Measurements from ENCODE around the gene SFT2D2.

Gene SFT2D2

DNA sequence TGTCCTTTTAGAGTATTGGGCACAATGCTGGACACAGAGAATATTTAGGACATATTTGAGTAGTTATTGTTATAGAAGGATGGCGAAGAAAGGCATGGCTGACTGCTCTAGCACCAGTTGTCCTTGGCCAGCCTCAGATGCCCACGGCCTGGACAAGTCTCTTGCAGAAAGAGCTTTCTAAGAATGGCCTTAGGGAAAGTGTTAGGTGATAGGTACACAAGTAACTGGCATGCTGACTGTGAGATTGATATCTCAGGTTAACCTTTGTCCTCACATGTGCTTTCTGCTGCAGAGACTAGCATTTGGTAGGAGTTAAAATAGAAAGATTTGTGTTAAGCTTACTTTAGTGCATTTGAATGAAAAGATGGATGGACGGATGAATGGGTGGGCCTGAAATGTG, 10.1 kb downstream of the SFT2D2 start:
- Histone ChIP-seq H3K36me3 (ENCODE audit: insufficient read depth, insufficient read length, low read length) (peaks cover 88% of the 10 kb centered on the region), H3K9ac (ENCODE audit: insufficient read length, low read depth) (no peak overlapping the region), H3K4me3 (ENCODE audit: insufficient read length, low read depth) (no peak overlapping the region), H3K27me3 (ENCODE audit: insufficient read depth, insufficient read length) (no peaks in the 10 kb centered on the region), H3K4me1 (ENCODE audit: insufficient read depth, insufficient read length) (no peaks in the 10 kb centered on the region), H3K9me3 (ENCODE audit: insufficient read depth, low read length) (no peaks in the 10 kb centered on the region)
- DNase-seq (ENCODE audit: low read depth, low spot score): no peak
- TF ChIP-seq ZNF274 (IDR thresholded peaks at IDR 0.05; ENCODE audit: low read depth, low read length): no peak
- no peak for TF ChIP-seq YY1 (IDR thresholded peaks at IDR 0.05; ENCODE audit: insufficient read depth, insufficient read length)
- TF ChIP-seq SUZ12 (IDR thresholded peaks at IDR 0.05; ENCODE audit: extremely low read depth, insufficient read depth, insufficient read length): no peak

DNA sequence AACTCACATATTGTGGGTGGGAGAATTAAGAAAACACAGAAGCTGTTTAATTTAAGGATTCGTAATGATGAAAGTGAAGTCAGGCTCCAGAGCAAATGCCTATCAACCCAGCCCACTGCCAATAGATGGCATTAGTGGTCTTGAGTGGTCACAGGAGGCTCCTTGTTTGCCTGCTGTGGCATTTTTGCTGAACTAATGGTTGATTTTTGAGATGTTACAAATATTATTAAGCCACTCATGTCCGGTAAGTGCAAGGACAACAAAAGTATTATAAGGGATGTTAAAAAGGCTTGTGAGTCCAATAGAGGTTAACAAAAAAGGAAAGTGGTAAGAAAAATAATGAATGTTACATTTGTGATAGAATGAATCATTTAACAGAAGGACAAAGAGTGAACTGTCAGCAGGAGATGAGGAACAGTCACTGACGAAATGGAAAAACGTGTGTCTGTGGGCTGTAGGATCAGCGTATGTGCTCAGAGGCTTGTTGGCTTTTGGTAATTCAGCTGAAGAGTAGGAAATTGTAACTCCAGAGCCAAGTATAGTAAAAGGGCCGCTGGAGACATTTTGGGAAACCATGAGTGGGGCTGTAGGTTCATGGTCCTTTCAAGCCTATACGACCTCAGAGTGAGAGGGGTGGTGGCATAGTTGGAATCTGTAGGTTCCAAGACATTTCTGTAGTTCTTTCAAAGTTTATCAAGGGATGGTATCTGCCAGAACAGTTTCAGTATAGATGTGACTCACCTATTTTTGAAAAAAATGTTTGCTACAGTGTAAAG, 11.2 kb downstream of the SFT2D2 start:
- Histone ChIP-seq H3K4me1 (ENCODE audit: insufficient read depth, insufficient read length) (no peaks in the 10 kb centered on the region), H3K27me3 (ENCODE audit: insufficient read depth, insufficient read length) (no peaks in the 10 kb centered on the region), H3K9me3 (ENCODE audit: insufficient read depth, low read length) (no peaks in the 10 kb centered on the region), H3K4me3 (ENCODE audit: insufficient read length, low read depth) (no peak overlapping the region), H3K9ac (ENCODE audit: insufficient read length, low read depth) (no peak overlapping the region), H3K36me3 (ENCODE audit: insufficient read depth, insufficient read length, low read length) (peaks cover 86% of the 10 kb centered on the region)
- DNase-seq (ENCODE audit: low read depth, low spot score): no peak
- TF ChIP-seq YY1 (IDR thresholded peaks at IDR 0.05; ENCODE audit: insufficient read depth, insufficient read length) (no peak), SUZ12 (IDR thresholded peaks at IDR 0.05; ENCODE audit: extremely low read depth, insufficient read depth, insufficient read length) (no peak), ZNF274 (IDR thresholded peaks at IDR 0.05; ENCODE audit: low read depth, low read length) (no peak)

GRCh38 chr1:168243198-168243597, 17.4 kb downstream of the SFT2D2 start:
- no peaks in the 10 kb centered on the region for H3K9me3 ChIP-seq (ENCODE audit: insufficient read depth, low read length)
- H3K36me3 ChIP-seq (ENCODE audit: insufficient read depth, insufficient read length, low read length): peaks cover 76% of the 10 kb centered on the region
- no peak for DNase-seq (ENCODE audit: low read depth, low spot score)
- H3K9ac ChIP-seq (ENCODE audit: insufficient read length, low read depth): no peak overlapping the region
- no peak for TF ChIP-seq ZNF274 (IDR thresholded peaks at IDR 0.05; ENCODE audit: low read depth, low read length)
- TF ChIP-seq SUZ12 (IDR thresholded peaks at IDR 0.05; ENCODE audit: extremely low read depth, insufficient read depth, insufficient read length): no peak
- no peak for TF ChIP-seq YY1 (IDR thresholded peaks at IDR 0.05; ENCODE audit: insufficient read depth, insufficient read length)
- H3K4me3 ChIP-seq (ENCODE audit: insufficient read length, low read depth): no peak overlapping the region
- no peaks in the 10 kb centered on the region for H3K27me3 ChIP-seq (ENCODE audit: insufficient read depth, insufficient read length)
- no peaks in the 10 kb centered on the region for H3K4me1 ChIP-seq (ENCODE audit: insufficient read depth, insufficient read length)

DNA sequence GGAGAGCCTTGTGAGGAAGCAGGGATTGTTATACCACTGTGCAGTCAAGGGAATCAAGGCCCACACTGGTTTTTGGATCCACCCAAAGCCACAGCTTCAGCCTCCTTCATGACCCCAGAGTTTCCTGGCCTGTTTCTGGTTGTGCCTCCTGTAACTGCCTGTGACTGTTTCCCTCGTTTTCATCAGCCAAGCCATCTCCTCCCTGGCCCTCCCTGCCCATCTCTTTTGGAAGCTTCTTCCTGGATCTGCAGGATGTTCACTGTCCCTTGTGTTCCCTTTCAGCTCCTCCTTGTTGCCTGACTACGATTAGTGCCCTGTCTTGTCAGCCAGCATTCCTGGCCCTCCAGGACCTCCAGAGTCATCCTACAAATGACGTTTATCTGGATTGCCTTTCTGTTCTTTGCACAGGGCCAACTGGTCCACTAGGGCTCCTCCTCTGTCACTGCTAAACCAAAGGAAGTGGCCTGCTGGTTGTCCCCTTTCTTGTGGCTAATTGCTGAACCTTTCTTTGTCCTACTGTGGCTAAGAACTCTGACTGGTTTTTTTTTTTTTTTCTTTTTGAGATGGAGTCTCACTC, 17.9 kb downstream of the SFT2D2 start:
- no peaks in the 10 kb centered on the region for H3K4me1 ChIP-seq (ENCODE audit: insufficient read depth, insufficient read length)
- no peak overlapping the region for H3K4me3 ChIP-seq (ENCODE audit: insufficient read length, low read depth)
- no peak overlapping the region for H3K9ac ChIP-seq (ENCODE audit: insufficient read length, low read depth)
- H3K36me3 ChIP-seq (ENCODE audit: insufficient read depth, insufficient read length, low read length): peaks cover 72% of the 10 kb centered on the region
- H3K27me3 ChIP-seq (ENCODE audit: insufficient read depth, insufficient read length): no peaks in the 10 kb centered on the region
- H3K9me3 ChIP-seq (ENCODE audit: insufficient read depth, low read length): no peaks in the 10 kb centered on the region
- no peak for DNase-seq (ENCODE audit: low read depth, low spot score)
- TF ChIP-seq ZNF274 (IDR thresholded peaks at IDR 0.05; ENCODE audit: low read depth, low read length) (no peak), SUZ12 (IDR thresholded peaks at IDR 0.05; ENCODE audit: extremely low read depth, insufficient read depth, insufficient read length) (no peak), YY1 (IDR thresholded peaks at IDR 0.05; ENCODE audit: insufficient read depth, insufficient read length) (no peak)

DNA sequence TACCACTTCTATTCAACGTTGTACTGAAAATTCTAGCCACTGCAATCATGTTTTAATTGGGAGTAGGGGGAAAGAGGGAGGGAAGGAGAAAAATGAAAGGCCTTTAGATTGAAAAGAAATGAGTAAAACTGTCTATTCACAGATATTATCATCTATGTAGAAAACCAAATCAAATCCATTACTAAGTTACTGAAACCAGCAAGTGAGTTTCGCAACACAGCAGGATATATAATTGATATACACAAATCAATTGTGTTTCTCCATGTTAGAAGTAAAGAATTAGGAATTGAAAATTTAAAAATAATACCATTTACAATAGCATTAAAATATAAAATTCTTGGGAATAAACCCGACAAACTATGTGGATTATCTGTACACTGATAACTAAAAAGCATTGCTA, 19.2 kb downstream of the SFT2D2 start:
- no peak for TF ChIP-seq SUZ12 (IDR thresholded peaks at IDR 0.05; ENCODE audit: extremely low read depth, insufficient read depth, insufficient read length)
- no peak for TF ChIP-seq ZNF274 (IDR thresholded peaks at IDR 0.05; ENCODE audit: low read depth, low read length)
- no peak for TF ChIP-seq YY1 (IDR thresholded peaks at IDR 0.05; ENCODE audit: insufficient read depth, insufficient read length)
- no peak overlapping the region for H3K4me3 ChIP-seq (ENCODE audit: insufficient read length, low read depth)
- H3K27me3 ChIP-seq (ENCODE audit: insufficient read depth, insufficient read length): no peaks in the 10 kb centered on the region
- peaks cover 70% of the 10 kb centered on the region for H3K36me3 ChIP-seq (ENCODE audit: insufficient read depth, insufficient read length, low read length)
- H3K9me3 ChIP-seq (ENCODE audit: insufficient read depth, low read length): no peaks in the 10 kb centered on the region
- no peak for DNase-seq (ENCODE audit: low read depth, low spot score)
- no peaks in the 10 kb centered on the region for H3K4me1 ChIP-seq (ENCODE audit: insufficient read depth, insufficient read length)
- no peak overlapping the region for H3K9ac ChIP-seq (ENCODE audit: insufficient read length, low read depth)

- DNase-seq (ENCODE audit: low read depth, low spot score): no peak
- H3K4me3 ChIP-seq (ENCODE audit: insufficient read length, low read depth): no peak overlapping the region
- TF ChIP-seq SUZ12 (IDR thresholded peaks at IDR 0.05; ENCODE audit: extremely low read depth, insufficient read depth, insufficient read length): no peak
- no peak for TF ChIP-seq ZNF274 (IDR thresholded peaks at IDR 0.05; ENCODE audit: low read depth, low read length)
- no peak for TF ChIP-seq YY1 (IDR thresholded peaks at IDR 0.05; ENCODE audit: insufficient read depth, insufficient read length)
- no peak overlapping the region for H3K9ac ChIP-seq (ENCODE audit: insufficient read length, low read depth)
- peaks cover 65% of the 10 kb centered on the region for H3K36me3 ChIP-seq (ENCODE audit: insufficient read depth, insufficient read length, low read length)
- no peaks in the 10 kb centered on the region for H3K4me1 ChIP-seq (ENCODE audit: insufficient read depth, insufficient read length)
- H3K27me3 ChIP-seq (ENCODE audit: insufficient read depth, insufficient read length): no peaks in the 10 kb centered on the region
- H3K9me3 ChIP-seq (ENCODE audit: insufficient read depth, low read length): no peaks in the 10 kb centered on the region
These were observed 20.7 kb downstream of the SFT2D2 start for GRCh38 chr1:168246506-168246905.

- Histone ChIP-seq H3K9me3 (ENCODE audit: insufficient read depth, low read length) (peaks cover 26% of the 10 kb centered on the region), H3K36me3 (ENCODE audit: insufficient read depth, insufficient read length, low read length) (peaks cover 22% of the 10 kb centered on the region), H3K4me3 (ENCODE audit: insufficient read length, low read depth) (no peak overlapping the region), H3K4me1 (ENCODE audit: insufficient read depth, insufficient read length) (no peaks in the 10 kb centered on the region), H3K27me3 (ENCODE audit: insufficient read depth, insufficient read length) (no peaks in the 10 kb centered on the region), H3K9ac (ENCODE audit: insufficient read length, low read depth) (no peak overlapping the region)
- no peak for TF ChIP-seq SUZ12 (IDR thresholded peaks at IDR 0.05; ENCODE audit: extremely low read depth, insufficient read depth, insufficient read length)
- no peak for TF ChIP-seq YY1 (IDR thresholded peaks at IDR 0.05; ENCODE audit: insufficient read depth, insufficient read length)
- TF ChIP-seq ZNF274 (IDR thresholded peaks at IDR 0.05; ENCODE audit: low read depth, low read length): no peak
- no peak for DNase-seq (ENCODE audit: low read depth, low spot score)
These were observed 26.5 kb downstream of the SFT2D2 start for GRCh38 chr1:168252204-168252733.
